ENCODE measurements around the gene SET. TPM values are rescaled to one million over a fixed set of nuclear protein-coding genes. Genes with fewer than 3 reads are reported as not detected.

SET gene
- 746 and 844 TPM in 2 replicates for total RNA-seq

GRCh38 chr9:128688501-128689292, at the start of gene SET:
SET (plus strand) TSS chr9:128689222; CDS start chr9:128689583, 361 bp downstream.

GRCh38 chr9:128656416-128657343, 32.3 kb upstream of the SET start, which contains the start of gene DYNC2I2:
DYNC2I2 (minus strand) TSS chr9:128656847; CDS start chr9:128656726, 121 bp downstream.

GRCh38 chr9:128702445-128702948, 13.5 kb downstream of the SET start, which contains the start of gene PKN3:
PKN3 (plus strand) TSS chr9:128702503; CDS start chr9:128702916, 413 bp downstream.

GRCh38 chr9:128723866-128724743, 35.1 kb downstream of the SET start, which contains the start of gene ZDHHC12:
ZDHHC12 (minus strand) TSS chr9:128724127; CDS start chr9:128724093, 34 bp downstream.

Other genes with a start within 250 kb of the SET start
- gene ODF2, start 233.2 kb upstream of the SET start, total RNA-seq, result 45.7 and 46.6 TPM in 2 replicates
- gene GLE1, start 184.5 kb upstream of the SET start, total RNA-seq, result 21.5 and 21.8 TPM in 2 replicates
- gene SPTAN1, start 136.6 kb upstream of the SET start, total RNA-seq, result 484 and 510 TPM in 2 replicates
- 44.1 and 70.7 TPM in 2 replicates for gene DYNC2I2, start 32.4 kb upstream of the SET start, total RNA-seq
- gene PKN3, start 13.3 kb downstream of the SET start, total RNA-seq, result 16.6 and 18.5 TPM in 2 replicates
- gene ZDHHC12, start 34.9 kb downstream of the SET start, total RNA-seq, result 29.4 and 31.9 TPM in 2 replicates
- gene ZER1, start 82.7 kb downstream of the SET start, total RNA-seq, result 8.6 and 12.7 TPM in 2 replicates
- 11.7 and 14.0 TPM in 2 replicates for gene TBC1D13, start 98.0 kb downstream of the SET start, total RNA-seq
- 28.3 and 32.8 TPM in 2 replicates for gene ENDOG, start 129.3 kb downstream of the SET start, total RNA-seq
- gene SPOUT1, start 140.6 kb downstream of the SET start, total RNA-seq, result 13.0 and 14.8 TPM in 2 replicates
- gene KYAT1, start 192.7 kb downstream of the SET start, total RNA-seq, result 7.6 and 10.8 TPM in 2 replicates
- 110 and 120 TPM in 2 replicates for gene LRRC8A, start 192.9 kb downstream of the SET start, total RNA-seq
- gene PHYHD1, start 231.8 kb downstream of the SET start, total RNA-seq, result 0.27 and 0.75 TPM in 2 replicates

Data from endothelial cell of coronary artery (primary cell).